Iris pigment epithelial cell (primary cell): ENCODE measurements around the gene COPS7A.

ENCODE experiments used
- DNase-seq: peaks from one replicate; pipeline ENCODE4 v3.0.0-alpha.2; 2011; ENCODE audit warnings: low read depth

COPS7A gene

GRCh38 chr12:6723607-6724408, at the start of gene COPS7A:
TSS of gene COPS7A (plus strand) at chr12:6724046. CDS start at chr12:6724657, 611 bp downstream.
- DNase-seq: peak; percentile 99

- no peak for DNase-seq
Observed at GRCh38 chr12:6676962-6677361, 46.9 kb upstream of the COPS7A start.

- DNase-seq: no peak
Observed at GRCh38 chr12:6684609-6685008, 39.2 kb upstream of the COPS7A start.

- no peak for DNase-seq
Observed at GRCh38 chr12:6685814-6686213, 38.0 kb upstream of the COPS7A start.

- DNase-seq: no peak
Observed at GRCh38 chr12:6688543-6688998, 35.3 kb upstream of the COPS7A start.

- DNase-seq: peak; percentile 99
Observed at GRCh38 chr12:6688999-6689882, 34.6 kb upstream of the COPS7A start, which contains the start of gene ZNF384. TSS of gene ZNF384 (minus strand) at chr12:6689375. CDS start at chr12:6679520, 9,855 bp downstream.

- no peak for DNase-seq
Observed at GRCh38 chr12:6691473-6691872, 32.4 kb upstream of the COPS7A start.

- no peak for DNase-seq
Observed at GRCh38 chr12:6692888-6693287, 31.0 kb upstream of the COPS7A start.

- no peak for DNase-seq
Observed at GRCh38 chr12:6693832-6694355, 30.0 kb upstream of the COPS7A start.

- no peak for DNase-seq
Observed at GRCh38 chr12:6694701-6695100, 29.1 kb upstream of the COPS7A start.

- DNase-seq: no peak
Observed at GRCh38 chr12:6695313-6696045, 28.4 kb upstream of the COPS7A start.

- no peak for DNase-seq
Observed at GRCh38 chr12:6696690-6697583, 26.9 kb upstream of the COPS7A start.

GRCh38 chr12:6697584-6698351, 26.1 kb upstream of the COPS7A start:
- DNase-seq: peak; percentile 59

GRCh38 chr12:6698352-6699046, 25.3 kb upstream of the COPS7A start:
- DNase-seq: no peak

- DNase-seq: no peak
Observed at GRCh38 chr12:6699259-6699988, 24.4 kb upstream of the COPS7A start.

- DNase-seq: no peak
Observed at GRCh38 chr12:6699989-6700645, 23.7 kb upstream of the COPS7A start.

GRCh38 chr12:6700646-6701051, 23.2 kb upstream of the COPS7A start, which contains the start of gene PIANP:
TSS of gene PIANP (minus strand) at chr12:6700815. CDS start at chr12:6698061, 2,754 bp downstream.
- no peak for DNase-seq
